ENCODE measurements around the gene TTYH1. TPM values are rescaled to one million over a fixed set of nuclear protein-coding genes. Genes with fewer than 3 reads are reported as not detected.
"Not testable (repeated sequence)": the region's sequence is repeated elsewhere in the genome, so short reads cannot be mapped to it uniquely, and the experiment has no call there.

Gene TTYH1
- total RNA-seq, 1 donor, result 0.81 TPM

- DNase-seq (ENCODE audit: low read depth in 2 of 3, low spot score in 2 of 3), result no peak
Observed at GRCh38 chr19:54436628-54437252, 21.5 kb downstream of the TTYH1 start.

- peak in 2 of 3 donors; percentile 51 to 68 for DNase-seq (ENCODE audit: low read depth in 2 of 3, low spot score in 2 of 3)
Observed at GRCh38 chr19:54439174-54439851, 24.0 kb downstream of the TTYH1 start.

GRCh38 chr19:54440641-54441040 is 25.4 kb downstream of the TTYH1 start:
- no peak for DNase-seq (ENCODE audit: low read depth in 2 of 3, low spot score in 2 of 3)

GRCh38 chr19:54444737-54445136 is 29.5 kb downstream of the TTYH1 start:
- no peak for DNase-seq (ENCODE audit: low read depth in 2 of 3, low spot score in 2 of 3)

- DNase-seq (ENCODE audit: low read depth in 2 of 3, low spot score in 2 of 3), result not testable (repeated sequence)
Observed at GRCh38 chr19:54446349-54446748, 31.1 kb downstream of the TTYH1 start.

- DNase-seq (ENCODE audit: low read depth in 2 of 3, low spot score in 2 of 3), result peak; percentile 40 to 62 (median 45)
Observed at GRCh38 chr19:54448040-54448773, 32.9 kb downstream of the TTYH1 start.

- peak; percentile 98 to 99 (median 98) for DNase-seq (ENCODE audit: low read depth in 2 of 3, low spot score in 2 of 3)
Observed at GRCh38 chr19:54448774-54449700, 33.8 kb downstream of the TTYH1 start, which contains the start of gene LENG8. Gene LENG8, plus strand, starts transcription at chr19:54449199. Its CDS starts 2,146 bp downstream, at chr19:54451345.

GRCh38 chr19:54449701-54450069 is 34.4 kb downstream of the TTYH1 start:
- no peak for DNase-seq (ENCODE audit: low read depth in 2 of 3, low spot score in 2 of 3)

GRCh38 chr19:54451331-54451871 is 36.1 kb downstream of the TTYH1 start:
- DNase-seq (ENCODE audit: low read depth in 2 of 3, low spot score in 2 of 3), result no peak

GRCh38 chr19:54451997-54452396 is 36.7 kb downstream of the TTYH1 start:
- DNase-seq (ENCODE audit: low read depth in 2 of 3, low spot score in 2 of 3), result no peak

- DNase-seq (ENCODE audit: low read depth in 2 of 3, low spot score in 2 of 3), result no peak
Observed at GRCh38 chr19:54452626-54453025, 37.4 kb downstream of the TTYH1 start.

GRCh38 chr19:54453921-54454780 is 38.9 kb downstream of the TTYH1 start:
- DNase-seq (ENCODE audit: low read depth in 2 of 3, low spot score in 2 of 3), result no peak

GRCh38 chr19:54454781-54455675 is 39.8 kb downstream of the TTYH1 start:
- no peak for DNase-seq (ENCODE audit: low read depth in 2 of 3, low spot score in 2 of 3)

- DNase-seq (ENCODE audit: low read depth in 2 of 3, low spot score in 2 of 3), result no peak
Observed at GRCh38 chr19:54455786-54456422, 40.6 kb downstream of the TTYH1 start.

- DNase-seq (ENCODE audit: low read depth in 2 of 3, low spot score in 2 of 3), result no peak
Observed at GRCh38 chr19:54456423-54457373, 41.4 kb downstream of the TTYH1 start.

- no peak for DNase-seq (ENCODE audit: low read depth in 2 of 3, low spot score in 2 of 3)
Observed at GRCh38 chr19:54457773-54458647, 42.7 kb downstream of the TTYH1 start.

Measured in hematopoietic multipotent progenitor cell (in vitro differentiated cells).